HEK293 (cell line): Measurements from ENCODE around the gene ARL15.

ENCODE experiments used
- CTCF ChIA-PET: fragments of 350-600 bp; formaldehyde crosslinking; extraction: SDS; loops from one replicate; lab custom pipeline; 2021; ENCODE audit warnings: antibody characterized with exemption; lab: Yijun Ruan, JAX
- POLR2A ChIA-PET: fragments of 300-600 bp; formaldehyde crosslinking; extraction: SDS; loops from one replicate; lab custom pipeline; 2020; ENCODE audit warnings: antibody characterized with exemption, inconsistent platforms; lab: Yijun Ruan, JAX
- H3K27ac ChIP-seq: fragments of 200-500 bp; sonication (Bioruptor generic); 2 replicates; pipeline ENCODE4 v1.5.1; 2014; ENCODE audit warnings: low read depth, low read length, control low read depth, inconsistent platforms; ENCODE audit errors: extremely low read depth
- H3K36me3 ChIP-seq, 2 experiments: fragments of 200-500 bp in 1 of 2; sonication (Bioruptor generic) in 1 of 2; 1 replicate in 1 of 2; 2 replicates in 1 of 2; pipeline ENCODE4 v1.5.1; 2014 to 2017; ENCODE audit warnings: inconsistent platforms in 2 of 2, low read length in 2 of 2; ENCODE audit not compliant: control insufficient read depth in 2 of 2, insufficient read depth in 1 of 2
- H3K4me1 ChIP-seq: fragments of 200-500 bp; sonication (Bioruptor generic); 2 replicates; pipeline ENCODE4 v1.5.1; 2014; ENCODE audit warnings: mild to moderate bottlenecking, low read length, inconsistent platforms; ENCODE audit not compliant: control insufficient read depth, insufficient read depth
- H3K4me3 ChIP-seq: 2 replicates; pipeline ENCODE4 v1.5.1; 2011; ENCODE audit warnings: low read depth, mild to moderate bottlenecking, control low read depth, low read length, moderate library complexity
- H3K9me3 ChIP-seq: fragments of 200-500 bp; sonication (Bioruptor generic); 2 replicates; pipeline ENCODE4 v1.5.1; 2014; ENCODE audit warnings: low read depth, low read length, inconsistent platforms; ENCODE audit not compliant: control insufficient read depth, insufficient read depth
- EGR2 ChIP-seq: fragments of 450-650 bp; formaldehyde crosslinking; IDR thresholded peaks from 2 replicates; pipeline ENCODE4 v1.5.1; 2016; ENCODE audit warnings: low read depth, missing biosample characterization, missing genetic modification characterization
- GLI4 ChIP-seq: fragments of 450-650 bp; formaldehyde crosslinking; IDR thresholded peaks from 2 replicates; pipeline ENCODE4 v1.5.1; 2016; ENCODE audit warnings: missing biosample characterization, missing genetic modification characterization
- HOXC10 ChIP-seq: sonication (generic); formaldehyde crosslinking; IDR thresholded peaks from 2 replicates; pipeline ENCODE4 v1.8.1; 2023; ENCODE audit warnings: mild to moderate bottlenecking, missing genetic modification reagents
- KLF7 ChIP-seq: fragments of 450-650 bp; formaldehyde crosslinking; IDR thresholded peaks from 2 replicates; pipeline ENCODE4 v1.5.1; 2016; ENCODE audit warnings: missing biosample characterization, missing genetic modification characterization, borderline replicate concordance
- MYNN ChIP-seq: fragments of 450-650 bp; formaldehyde crosslinking; IDR thresholded peaks from 2 replicates; pipeline ENCODE4 v1.5.1; 2016; ENCODE audit warnings: missing biosample characterization, missing genetic modification characterization, borderline replicate concordance
- SCRT2 ChIP-seq: fragments of 450-650 bp; formaldehyde crosslinking; IDR thresholded peaks from 2 replicates; pipeline ENCODE4 v1.5.1; 2016; ENCODE audit warnings: missing biosample characterization, missing genetic modification characterization
- YY2 ChIP-seq: fragments of 450-650 bp; formaldehyde crosslinking; IDR thresholded peaks from 2 replicates; pipeline ENCODE4 v1.5.1; 2016; ENCODE audit warnings: missing biosample characterization, missing genetic modification characterization
- ZBTB17 ChIP-seq: fragments of 450-650 bp; formaldehyde crosslinking; IDR thresholded peaks from 2 replicates; pipeline ENCODE4 v1.5.1; 2016; ENCODE audit warnings: missing biosample characterization, missing genetic modification characterization
- ZBTB21 ChIP-seq: fragments of 450-650 bp; formaldehyde crosslinking; IDR thresholded peaks from 2 replicates; pipeline ENCODE4 v1.5.1; 2017; ENCODE audit warnings: missing biosample characterization, missing genetic modification characterization
- ZFHX2 ChIP-seq: fragments of 450-650 bp; formaldehyde crosslinking; conservative IDR thresholded peaks from 2 replicates; pipeline ENCODE4 v1.5.1; 2016; ENCODE audit warnings: missing biosample characterization, missing genetic modification characterization
- ZFP3 ChIP-seq: fragments of 450-650 bp; formaldehyde crosslinking; IDR thresholded peaks from 2 replicates; pipeline ENCODE4 v1.5.1; 2016; ENCODE audit warnings: low read depth, missing biosample characterization, missing genetic modification characterization
- ZNF140 ChIP-seq: fragments of 450-650 bp; formaldehyde crosslinking; IDR thresholded peaks from 2 replicates; pipeline ENCODE4 v1.5.1; 2016; ENCODE audit warnings: missing biosample characterization, missing genetic modification characterization
- ZNF16 ChIP-seq: fragments of 450-650 bp; formaldehyde crosslinking; IDR thresholded peaks from 2 replicates; pipeline ENCODE4 v1.5.1; 2016; ENCODE audit warnings: low read depth, missing biosample characterization, missing genetic modification characterization
- ZNF24 ChIP-seq: fragments of 450-650 bp; formaldehyde crosslinking; IDR thresholded peaks from 2 replicates; pipeline ENCODE4 v1.5.1; 2016; ENCODE audit warnings: missing biosample characterization, missing genetic modification characterization
- ZNF350 ChIP-seq: fragments of 450-650 bp; formaldehyde crosslinking; IDR thresholded peaks from 2 replicates; pipeline ENCODE4 v1.5.0; 2017; ENCODE audit warnings: missing biosample characterization, mild to moderate bottlenecking, missing genetic modification characterization
- ZNF48 ChIP-seq: fragments of 450-650 bp; formaldehyde crosslinking; IDR thresholded peaks from 2 replicates; pipeline ENCODE4 v1.5.1; 2016; ENCODE audit warnings: missing biosample characterization, missing genetic modification characterization
- ZNF549 ChIP-seq: fragments of 450-650 bp; IDR thresholded peaks from 2 replicates; pipeline ENCODE4 v1.5.1; 2018; ENCODE audit warnings: missing biosample characterization, missing genetic modification characterization, mild to moderate bottlenecking, inconsistent platforms, moderate library complexity
- ZNF585B ChIP-seq: fragments of 450-650 bp; formaldehyde crosslinking; IDR thresholded peaks from 2 replicates; pipeline ENCODE4 v1.5.1; 2016; ENCODE audit warnings: missing biosample characterization, missing genetic modification characterization
- ZNF654 ChIP-seq: fragments of 450-650 bp; formaldehyde crosslinking; IDR thresholded peaks from 2 replicates; pipeline ENCODE4 v1.5.1; 2016; ENCODE audit warnings: low read depth, missing biosample characterization, missing genetic modification characterization
- ZNF670 ChIP-seq: fragments of 450-650 bp; formaldehyde crosslinking; IDR thresholded peaks from 2 replicates; pipeline ENCODE4 v1.5.1; 2016; ENCODE audit warnings: missing biosample characterization, missing genetic modification characterization, low read depth
- ZNF785 ChIP-seq: fragments of 450-650 bp; formaldehyde crosslinking; IDR thresholded peaks from 2 replicates; pipeline ENCODE4 v1.5.1; 2016; ENCODE audit warnings: missing biosample characterization, missing genetic modification characterization
- ZNF830 ChIP-seq: fragments of 450-650 bp; IDR thresholded peaks from 2 replicates; pipeline ENCODE4 v1.5.0; 2018; ENCODE audit warnings: missing biosample characterization, missing genetic modification characterization, low read depth, mild to moderate bottlenecking, moderate library complexity
- ZSCAN30 ChIP-seq: fragments of 450-650 bp; IDR thresholded peaks from 2 replicates; pipeline ENCODE4 v1.5.1; 2018; ENCODE audit warnings: missing biosample characterization, mild to moderate bottlenecking, missing genetic modification characterization, moderate library complexity
- TF ChIP-seq, protein P1 (sequence below): fragments of 450-650 bp; formaldehyde crosslinking; IDR thresholded peaks from 2 replicates; pipeline ENCODE4 v1.5.1; 2016; ENCODE audit warnings: missing biosample characterization, missing genetic modification characterization
- TF ChIP-seq, protein P2 (sequence below): fragments of 450-650 bp; formaldehyde crosslinking; IDR thresholded peaks from 2 replicates; pipeline ENCODE4; 2016; ENCODE audit warnings: missing biosample characterization, missing genetic modification characterization
- TF ChIP-seq, protein P3 (sequence below): fragments of 450-650 bp; formaldehyde crosslinking; IDR thresholded peaks from 2 replicates; pipeline ENCODE4 v1.5.1; 2017; ENCODE audit warnings: missing biosample characterization, missing genetic modification characterization

Gene ARL15

DNA sequence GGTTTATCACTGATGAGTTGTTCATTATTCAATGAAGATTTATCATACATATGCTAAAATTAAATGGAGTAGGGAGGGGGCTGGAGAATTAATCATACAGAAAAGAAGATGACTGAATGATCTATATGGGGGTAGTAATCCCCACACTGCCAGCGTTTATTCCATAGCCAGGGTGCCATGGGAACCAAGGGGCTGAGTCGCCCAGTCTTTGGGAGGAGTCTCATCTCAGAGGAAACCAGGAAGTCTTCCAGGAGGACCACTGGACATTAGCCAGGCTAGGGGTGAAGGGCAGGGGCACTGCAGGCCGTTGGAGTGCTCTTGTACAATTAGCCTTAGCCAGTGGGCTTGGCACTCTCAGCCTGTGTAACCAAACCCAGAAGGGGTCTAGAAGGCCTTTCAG is 226.5 kb downstream of the ARL15 start:
- Histone ChIP-seq H3K36me3 (no peaks in the 10 kb centered on the region), H3K4me1 (no peaks in the 10 kb centered on the region), H3K4me3 (no peak overlapping the region), H3K27ac (no peak overlapping the region), H3K9me3 (no peaks in the 10 kb centered on the region)
- ChIA-PET CTCF (no interaction called here), POLR2A (no interaction called here)
- no peak for TF ChIP-seq ZNF549 (tag by site-specific recombination)

DNA sequence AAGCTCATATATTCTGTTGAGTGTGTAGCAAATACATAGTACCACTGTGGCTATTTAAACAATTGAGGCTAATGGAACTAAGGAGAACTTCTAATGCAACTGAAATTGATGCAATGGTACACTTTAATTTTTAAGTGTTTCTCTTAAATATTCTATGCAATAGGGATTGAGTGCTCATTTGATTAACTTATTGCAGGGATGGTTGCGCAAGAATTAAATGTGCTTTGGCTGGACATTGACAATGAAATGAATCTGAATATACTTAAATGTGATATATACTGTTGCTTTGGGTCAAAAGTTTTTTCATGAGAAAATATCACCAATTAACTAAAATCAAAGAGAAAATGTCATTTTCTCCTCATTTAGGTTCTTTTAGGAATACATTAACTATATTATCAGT is 227.1 kb downstream of the ARL15 start:
- Histone ChIP-seq H3K27ac (no peak overlapping the region), H3K9me3 (no peaks in the 10 kb centered on the region), H3K4me3 (no peak overlapping the region), H3K4me1 (no peaks in the 10 kb centered on the region), H3K36me3 (no peaks in the 10 kb centered on the region)
- ChIA-PET POLR2A (no interaction called here), CTCF (no interaction called here)
- no peak for TF ChIP-seq ZNF140
- no peak for TF ChIP-seq ZNF654
- TF ChIP-seq ZNF785 (tag by site-specific recombination) = no peak
- TF ChIP-seq EGR2 = no peak
- no peak for TF ChIP-seq HOXC10 (CRISPR knock-in tag)
- TF ChIP-seq ZFHX2 (tag by site-specific recombination) = no peak
- no peak for TF ChIP-seq ZNF585B
- no peak for TF ChIP-seq ZSCAN30
- no peak for TF ChIP-seq ZNF48 (tag by site-specific recombination)

DNA sequence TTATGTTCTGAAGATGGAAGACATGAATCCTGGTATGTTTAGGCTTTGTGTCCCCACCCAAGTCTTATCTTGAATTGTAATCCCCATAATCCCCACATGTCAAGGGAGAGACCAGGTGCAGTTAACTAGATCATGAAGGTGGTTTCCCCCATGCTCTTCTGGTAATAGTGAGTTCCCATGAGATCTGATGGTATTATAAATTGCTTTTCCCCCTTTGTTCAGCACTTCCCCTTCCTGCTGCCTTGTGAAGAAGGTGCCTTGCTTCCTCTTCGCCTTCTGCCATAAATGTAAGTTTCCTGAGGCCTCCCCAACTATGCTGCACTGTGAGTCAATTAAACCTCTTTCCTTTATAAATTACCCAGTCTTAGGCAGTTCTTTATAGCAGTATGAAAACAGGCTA is 229.0 kb downstream of the ARL15 start:
- ChIA-PET CTCF (no interaction called here), POLR2A (no interaction called here)
- Histone ChIP-seq H3K4me1 (no peaks in the 10 kb centered on the region), H3K9me3 (no peaks in the 10 kb centered on the region), H3K36me3 (no peaks in the 10 kb centered on the region), H3K4me3 (no peak overlapping the region), H3K27ac (no peak overlapping the region)
- TF ChIP-seq ZNF350 (tag by site-specific recombination) (no peak), ZNF24 (tag by site-specific recombination) (no peak)
- TF ChIP-seq, protein P1, sequence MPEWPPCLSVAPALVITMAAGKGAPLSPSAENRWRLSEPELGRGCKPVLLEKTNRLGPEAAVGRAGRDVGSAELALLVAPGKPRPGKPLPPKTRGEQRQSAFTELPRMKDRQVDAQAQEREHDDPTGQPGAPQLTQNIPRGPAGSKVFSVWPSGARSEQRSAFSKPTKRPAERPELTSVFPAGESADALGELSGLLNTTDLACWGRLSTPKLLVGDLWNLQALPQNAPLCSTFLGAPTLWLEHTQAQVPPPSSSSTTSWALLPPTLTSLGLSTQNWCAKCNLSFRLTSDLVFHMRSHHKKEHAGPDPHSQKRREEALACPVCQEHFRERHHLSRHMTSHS (tag by site-specific recombination) = no peak

DNA sequence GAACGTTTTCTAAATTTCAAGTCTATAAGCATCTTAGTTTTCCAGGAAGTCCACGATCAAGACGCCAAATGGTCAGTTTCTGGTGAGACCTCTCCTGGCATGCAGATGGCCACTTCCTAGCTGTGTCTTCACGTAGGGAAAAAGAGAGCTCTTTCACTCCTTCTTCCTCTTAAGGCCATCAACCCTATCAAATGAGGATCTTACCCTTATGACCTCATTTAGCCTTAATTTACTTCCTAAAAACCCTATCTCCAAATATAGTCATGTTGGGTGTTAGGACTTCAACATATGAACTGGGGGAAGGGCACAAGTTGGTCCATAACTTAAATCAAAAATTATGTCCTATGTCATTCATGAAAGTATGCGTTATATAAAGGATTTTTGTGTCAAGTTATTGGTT is 229.5 kb downstream of the ARL15 start:
- no peaks in the 10 kb centered on the region for H3K4me1 ChIP-seq
- no peak overlapping the region for H3K27ac ChIP-seq
- CTCF ChIA-PET = interaction anchor here (0.7 kb wide), 1 partner anchor 613 kb away, joined by 3 read pairs; no protein-coding TSS in a partner anchor
- no peak for TF ChIP-seq ZFP3
- TF ChIP-seq SCRT2 (tag by site-specific recombination) = no peak
- no peak for TF ChIP-seq MYNN (tag by site-specific recombination)
- TF ChIP-seq YY2 (tag by site-specific recombination) = no peak
- no peak for TF ChIP-seq ZBTB17 (tag by site-specific recombination)
- TF ChIP-seq, protein P2, sequence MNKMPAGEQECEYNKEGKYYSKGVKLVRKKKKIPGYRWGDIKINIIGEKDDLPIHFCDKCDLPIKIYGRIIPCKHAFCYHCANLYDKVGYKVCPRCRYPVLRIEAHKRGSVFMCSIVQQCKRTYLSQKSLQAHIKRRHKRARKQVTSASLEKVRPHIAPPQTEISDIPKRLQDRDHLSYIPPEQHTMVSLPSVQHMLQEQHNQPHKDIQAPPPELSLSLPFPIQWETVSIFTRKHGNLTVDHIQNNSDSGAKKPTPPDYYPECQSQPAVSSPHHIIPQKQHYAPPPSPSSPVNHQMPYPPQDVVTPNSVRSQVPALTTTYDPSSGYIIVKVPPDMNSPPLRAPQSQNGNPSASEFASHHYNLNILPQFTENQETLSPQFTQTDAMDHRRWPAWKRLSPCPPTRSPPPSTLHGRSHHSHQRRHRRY (tag by site-specific recombination) = no peak
- TF ChIP-seq, protein P3, sequence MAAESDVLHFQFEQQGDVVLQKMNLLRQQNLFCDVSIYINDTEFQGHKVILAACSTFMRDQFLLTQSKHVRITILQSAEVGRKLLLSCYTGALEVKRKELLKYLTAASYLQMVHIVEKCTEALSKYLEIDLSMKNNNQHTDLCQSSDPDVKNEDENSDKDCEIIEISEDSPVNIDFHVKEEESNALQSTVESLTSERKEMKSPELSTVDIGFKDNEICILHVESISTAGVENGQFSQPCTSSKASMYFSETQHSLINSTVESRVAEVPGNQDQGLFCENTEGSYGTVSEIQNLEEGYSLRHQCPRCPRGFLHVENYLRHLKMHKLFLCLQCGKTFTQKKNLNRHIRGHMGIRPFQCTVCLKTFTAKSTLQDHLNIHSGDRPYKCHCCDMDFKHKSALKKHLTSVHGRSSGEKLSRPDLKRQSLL (tag by site-specific recombination) = no peak
- no peak for TF ChIP-seq ZNF830 (tag by site-specific recombination)
- TF ChIP-seq KLF7 (tag by site-specific recombination) = no peak
- TF ChIP-seq GLI4 (tag by site-specific recombination) = no peak
- no peak for TF ChIP-seq ZNF16 (tag by site-specific recombination)
- TF ChIP-seq ZSCAN30 = no peak
- TF ChIP-seq ZBTB21 (tag by site-specific recombination) = no peak
- no peak for TF ChIP-seq ZNF670 (tag by site-specific recombination)
- no peaks in the 10 kb centered on the region for H3K9me3 ChIP-seq
- H3K4me3 ChIP-seq = no peak overlapping the region
- H3K36me3 ChIP-seq = no peaks in the 10 kb centered on the region
- POLR2A ChIA-PET = no interaction called here
